PC-3 (cell line): Measurements from ENCODE around the gene RHOBTB1. TPM values are rescaled to one million over a fixed set of nuclear protein-coding genes. Genes with fewer than 3 reads are reported as not detected.

Experiments
- ATAC-seq: fragments of 200-7000 bp; cut with Tn5 transposase; 2 replicates; pipeline ENCODE4 v1.9.1; 2020; ENCODE audit warnings: mild to moderate bottlenecking, moderate library complexity
- BruUV-seq: library from RNA; stranded (reverse); fragments of 400-500 nt; replicated peaks from 2 replicates; lab custom pipeline; 2021; lab: Mats Ljungman, UMichigan
- CTCF ChIA-PET: fragments of 300-600 bp; sonication (Branson Sonifier 250); formaldehyde crosslinking; loops from one replicate; lab custom pipeline; 2022; ENCODE audit warnings: antibody characterized with exemption; lab: Charles Lee
- POLR2A ChIA-PET: fragments of 300-600 bp; sonication (Branson Sonifier 250); formaldehyde crosslinking; loops from one replicate; lab custom pipeline; 2022; ENCODE audit warnings: antibody characterized with exemption; ENCODE audit not compliant: unreplicated experiment; lab: Charles Lee
- DNase-seq: peaks from one replicate; pipeline ENCODE4 v3.0.0-alpha.2; 2015
- H2AFZ ChIP-seq: fragments of 300-600 bp; sonication (generic); 2 replicates; pipeline ENCODE4 v1.6.0; 2016; ENCODE audit warnings: antibody characterized with exemption, low read length
- H3F3A ChIP-seq: fragments of 300-600 bp; sonication (generic); one replicate; pipeline ENCODE4 v1.6.0; 2017; ENCODE audit warnings: antibody characterized with exemption, low read length, control low read depth, mild to moderate bottlenecking; ENCODE audit not compliant: unreplicated experiment
- H3K27ac ChIP-seq: fragments of 300-600 bp; sonication (generic); 2 replicates; pipeline ENCODE4 v1.5.1; 2016; ENCODE audit warnings: mild to moderate bottlenecking, low read length
- H3K27me3 ChIP-seq: fragments of 300-600 bp; sonication (generic); 2 replicates; pipeline ENCODE4 v1.6.1; 2016; ENCODE audit warnings: low read length, mixed read lengths
- H3K36me3 ChIP-seq: fragments of 300-600 bp; sonication (generic); 2 replicates; pipeline ENCODE4 v1.6.1; 2016; ENCODE audit warnings: low read depth, mixed run types, low read length, mixed read lengths
- H3K4me1 ChIP-seq: fragments of 300-600 bp; sonication (generic); 2 replicates; pipeline ENCODE4 v1.5.1; 2016; ENCODE audit warnings: low read length; ENCODE audit not compliant: insufficient read depth
- H3K4me2 ChIP-seq: fragments of 300-600 bp; sonication (generic); 2 replicates; pipeline ENCODE4 v1.6.0; 2016; ENCODE audit warnings: low read length
- H3K4me3 ChIP-seq: fragments of 300-600 bp; sonication (generic); 2 replicates; pipeline ENCODE4 v1.5.1; 2016; ENCODE audit warnings: mild to moderate bottlenecking, low read length, mixed read lengths
- H3K79me2 ChIP-seq: fragments of 300-600 bp; sonication (generic); 2 replicates; pipeline ENCODE4 v1.6.1; 2017; ENCODE audit warnings: low read length, mixed read lengths
- H3K9ac ChIP-seq: fragments of 300-600 bp; sonication (generic); 2 replicates; pipeline ENCODE4 v1.6.0; 2016; ENCODE audit warnings: mild to moderate bottlenecking, low read length
- H3K9me2 ChIP-seq: fragments of 300-600 bp; sonication (generic); replicated peaks from 2 replicates; pipeline ENCODE4 v1.6.1; 2016; ENCODE audit warnings: mixed run types, low read length, mixed read lengths
- H3K9me3 ChIP-seq: fragments of 300-600 bp; sonication (generic); 2 replicates; pipeline ENCODE4 v1.6.1; 2016; ENCODE audit warnings: low read length, mixed read lengths
- H4K20me1 ChIP-seq: fragments of 300-600 bp; sonication (generic); 2 replicates; pipeline ENCODE4 v1.6.1; 2016; ENCODE audit warnings: low read length, mixed read lengths
- EZH2 ChIP-seq: fragments of 300-600 bp; sonication (generic); IDR thresholded peaks from one replicate; pipeline ENCODE4 v1.6.1; 2017; ENCODE audit warnings: antibody characterized with exemption, mild to moderate bottlenecking, low read length; ENCODE audit not compliant: unreplicated experiment
- EZH2phosphoT487 ChIP-seq: fragments of 300-600 bp; sonication (generic); IDR thresholded peaks from 2 replicates; pipeline ENCODE4 v1.6.1; 2018; ENCODE audit warnings: mild to moderate bottlenecking, antibody characterized with exemption, low read length, borderline replicate concordance
- intact Hi-C: fragments of 100-400 bp; cut with micrococcal nuclease; formaldehyde crosslinking; loops from 2 replicates; pipeline ENCODE4 v1.9.0; 2023
- total RNA-seq: library from RNA; depleted of rRNA; stranded (reverse); fragments of >200 nt; gene quantifications from 2 replicates; pipeline ENCODE4 v1.2.3, GENCODE V29; 2014
- TF ChIP-seq, protein P1 (sequence below): fragments of 300-600 bp; sonication (generic); conservative IDR thresholded peaks from 2 replicates; pipeline ENCODE4 v1.5.1; 2017; ENCODE audit warnings: antibody characterized with exemption, low read depth, mild to moderate bottlenecking, low read length

The RHOBTB1 gene
- total RNA-seq, 1 experiment from 2014 or later: 6.7 TPM

DNA sequence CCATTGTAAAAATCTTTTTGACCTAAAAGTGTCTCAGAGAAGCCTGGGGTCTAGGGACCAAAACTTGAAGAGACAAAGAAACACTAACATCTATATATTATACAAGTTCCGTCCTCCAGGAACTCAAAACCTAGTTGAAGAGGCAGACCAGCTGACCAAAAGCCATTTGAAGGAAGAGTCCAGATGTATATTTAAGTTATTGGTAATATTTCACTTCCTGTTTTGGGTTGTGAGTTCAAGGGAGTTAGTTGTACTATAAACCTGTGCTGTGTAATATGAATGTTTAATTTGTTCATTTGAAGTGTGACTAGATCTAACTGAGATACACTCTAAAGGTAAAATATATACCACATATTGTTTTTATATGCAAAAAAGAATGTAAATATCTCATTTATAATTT lies 120.7 kb downstream of the RHOBTB1 start:
- no peak overlapping the region for H3K4me3 ChIP-seq
- no peaks in the 10 kb centered on the region for H3K36me3 ChIP-seq
- intact Hi-C loops: no loop called here
- H3K9ac ChIP-seq: no peak overlapping the region
- no peaks in the 10 kb centered on the region for H3K9me2 ChIP-seq
- H3K4me2 ChIP-seq: no peak overlapping the region
- no peaks in the 10 kb centered on the region for H3K9me3 ChIP-seq
- H3K27me3 ChIP-seq: no peaks in the 10 kb centered on the region
- TF ChIP-seq, protein P1, sequence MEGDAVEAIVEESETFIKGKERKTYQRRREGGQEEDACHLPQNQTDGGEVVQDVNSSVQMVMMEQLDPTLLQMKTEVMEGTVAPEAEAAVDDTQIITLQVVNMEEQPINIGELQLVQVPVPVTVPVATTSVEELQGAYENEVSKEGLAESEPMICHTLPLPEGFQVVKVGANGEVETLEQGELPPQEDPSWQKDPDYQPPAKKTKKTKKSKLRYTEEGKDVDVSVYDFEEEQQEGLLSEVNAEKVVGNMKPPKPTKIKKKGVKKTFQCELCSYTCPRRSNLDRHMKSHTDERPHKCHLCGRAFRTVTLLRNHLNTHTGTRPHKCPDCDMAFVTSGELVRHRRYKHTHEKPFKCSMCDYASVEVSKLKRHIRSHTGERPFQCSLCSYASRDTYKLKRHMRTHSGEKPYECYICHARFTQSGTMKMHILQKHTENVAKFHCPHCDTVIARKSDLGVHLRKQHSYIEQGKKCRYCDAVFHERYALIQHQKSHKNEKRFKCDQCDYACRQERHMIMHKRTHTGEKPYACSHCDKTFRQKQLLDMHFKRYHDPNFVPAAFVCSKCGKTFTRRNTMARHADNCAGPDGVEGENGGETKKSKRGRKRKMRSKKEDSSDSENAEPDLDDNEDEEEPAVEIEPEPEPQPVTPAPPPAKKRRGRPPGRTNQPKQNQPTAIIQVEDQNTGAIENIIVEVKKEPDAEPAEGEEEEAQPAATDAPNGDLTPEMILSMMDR: no peak
- no peaks in the 10 kb centered on the region for H4K20me1 ChIP-seq
- no peaks in the 10 kb centered on the region for H3K79me2 ChIP-seq
- H3F3A ChIP-seq: no peaks in the 10 kb centered on the region
- BruUV-seq: no TSS peak
- CTCF ChIA-PET: interaction anchor here (0.7 kb wide), 1 partner anchor 10 kb away, joined by 7 read pairs; no protein-coding TSS in a partner anchor
- peaks cover 7% of the 10 kb centered on the region; the same call in 1 of the 2 replicates for H3K4me1 ChIP-seq
- POLR2A ChIA-PET: no interaction called here
- no peak overlapping the region for H3K27ac ChIP-seq
- DNase-seq (no peak), ATAC-seq (no peak)
- H2AFZ ChIP-seq: no peak overlapping the region

GRCh38 chr10:60822809-60823208 lies 121.2 kb downstream of the RHOBTB1 start:
- ATAC-seq (no peak), DNase-seq (no peak)
- H3K9me3 ChIP-seq: no peaks in the 10 kb centered on the region
- H3K4me3 ChIP-seq: no peak overlapping the region
- no peak overlapping the region for H3K4me2 ChIP-seq
- BruUV-seq: no TSS peak
- intact Hi-C loops: no loop called here
- H2AFZ ChIP-seq: no peak overlapping the region
- no peak overlapping the region for H3K9ac ChIP-seq
- H3K27ac ChIP-seq: no peak overlapping the region
- H3K4me1 ChIP-seq: peaks cover 2% of the 10 kb centered on the region; the same call in 1 of the 2 replicates
- H4K20me1 ChIP-seq: no peaks in the 10 kb centered on the region
- no peaks in the 10 kb centered on the region for H3K79me2 ChIP-seq
- POLR2A ChIA-PET: no interaction called here
- H3K9me2 ChIP-seq: no peaks in the 10 kb centered on the region
- TF ChIP-seq, protein P1: no peak
- TF ChIP-seq EZH2phosphoT487 (no peak), EZH2 (no peak)
- H3K27me3 ChIP-seq: no peaks in the 10 kb centered on the region
- no peaks in the 10 kb centered on the region for H3K36me3 ChIP-seq
- CTCF ChIA-PET: no interaction called here
- H3F3A ChIP-seq: no peaks in the 10 kb centered on the region

GRCh38 chr10:60821656-60822055 lies 122.3 kb downstream of the RHOBTB1 start:
- Histone ChIP-seq H3K27ac (no peak overlapping the region), H3K9ac (no peak overlapping the region), H3K79me2 (no peaks in the 10 kb centered on the region), H3K4me1 (peaks cover 6% of the 10 kb centered on the region; the same call in 1 of the 2 replicates), H2AFZ (no peak overlapping the region), H3K27me3 (no peaks in the 10 kb centered on the region), H4K20me1 (no peaks in the 10 kb centered on the region), H3K36me3 (no peaks in the 10 kb centered on the region), H3K9me3 (no peaks in the 10 kb centered on the region), H3F3A (no peaks in the 10 kb centered on the region), H3K4me3 (no peak overlapping the region), H3K9me2 (no peaks in the 10 kb centered on the region), H3K4me2 (no peak overlapping the region)
- CTCF ChIA-PET: no interaction called here
- ATAC-seq (no peak), DNase-seq (no peak)
- TF ChIP-seq EZH2phosphoT487: no peak
- POLR2A ChIA-PET: no interaction called here
- intact Hi-C loops: no loop called here
- BruUV-seq: no TSS peak
